AG09319 (cell line): ENCODE data around the gene CD6.

Experiments used
- DNase-seq: peaks from one replicate; pipeline ENCODE4 v3.0.0-alpha.2; 2010; ENCODE audit warnings: low read depth; ENCODE audit errors: extremely low read depth
- TF ChIP-seq, protein P1 (sequence below): IDR thresholded peaks from 2 replicates; pipeline ENCODE4 v1.5.1; 2011; ENCODE audit warnings: low read depth, mild to moderate bottlenecking, inconsistent platforms, low read length, moderate library complexity

CD6 gene

GRCh38 chr11:60977224-60977623 is 5.7 kb downstream of the CD6 start:
- DNase-seq, result no peak
- TF ChIP-seq, protein P1, sequence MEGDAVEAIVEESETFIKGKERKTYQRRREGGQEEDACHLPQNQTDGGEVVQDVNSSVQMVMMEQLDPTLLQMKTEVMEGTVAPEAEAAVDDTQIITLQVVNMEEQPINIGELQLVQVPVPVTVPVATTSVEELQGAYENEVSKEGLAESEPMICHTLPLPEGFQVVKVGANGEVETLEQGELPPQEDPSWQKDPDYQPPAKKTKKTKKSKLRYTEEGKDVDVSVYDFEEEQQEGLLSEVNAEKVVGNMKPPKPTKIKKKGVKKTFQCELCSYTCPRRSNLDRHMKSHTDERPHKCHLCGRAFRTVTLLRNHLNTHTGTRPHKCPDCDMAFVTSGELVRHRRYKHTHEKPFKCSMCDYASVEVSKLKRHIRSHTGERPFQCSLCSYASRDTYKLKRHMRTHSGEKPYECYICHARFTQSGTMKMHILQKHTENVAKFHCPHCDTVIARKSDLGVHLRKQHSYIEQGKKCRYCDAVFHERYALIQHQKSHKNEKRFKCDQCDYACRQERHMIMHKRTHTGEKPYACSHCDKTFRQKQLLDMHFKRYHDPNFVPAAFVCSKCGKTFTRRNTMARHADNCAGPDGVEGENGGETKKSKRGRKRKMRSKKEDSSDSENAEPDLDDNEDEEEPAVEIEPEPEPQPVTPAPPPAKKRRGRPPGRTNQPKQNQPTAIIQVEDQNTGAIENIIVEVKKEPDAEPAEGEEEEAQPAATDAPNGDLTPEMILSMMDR, result no peak

DNA sequence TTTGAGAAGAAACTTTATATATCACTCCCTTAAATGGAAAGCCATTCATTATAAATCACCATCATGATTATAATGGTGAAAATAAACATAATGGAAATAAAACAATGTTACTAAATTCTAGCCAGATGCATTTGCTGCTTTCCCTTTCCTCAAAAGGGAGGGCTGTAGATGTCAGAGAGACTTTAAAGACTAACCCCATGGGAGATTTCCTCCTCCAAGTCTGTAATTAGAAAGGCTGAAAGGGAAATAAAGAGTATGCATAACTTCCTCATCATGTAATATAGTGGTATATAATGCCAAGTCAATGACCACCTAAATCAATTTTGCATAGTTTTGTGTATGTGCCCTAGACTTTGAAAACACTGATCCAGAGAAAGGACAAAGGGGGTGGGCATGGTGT is 6.4 kb downstream of the CD6 start:
- TF ChIP-seq, protein P1, result no peak
- no peak for DNase-seq

- no peak for DNase-seq
Observed at GRCh38 chr11:60978546-60979380, 7.3 kb downstream of the CD6 start.

DNA sequence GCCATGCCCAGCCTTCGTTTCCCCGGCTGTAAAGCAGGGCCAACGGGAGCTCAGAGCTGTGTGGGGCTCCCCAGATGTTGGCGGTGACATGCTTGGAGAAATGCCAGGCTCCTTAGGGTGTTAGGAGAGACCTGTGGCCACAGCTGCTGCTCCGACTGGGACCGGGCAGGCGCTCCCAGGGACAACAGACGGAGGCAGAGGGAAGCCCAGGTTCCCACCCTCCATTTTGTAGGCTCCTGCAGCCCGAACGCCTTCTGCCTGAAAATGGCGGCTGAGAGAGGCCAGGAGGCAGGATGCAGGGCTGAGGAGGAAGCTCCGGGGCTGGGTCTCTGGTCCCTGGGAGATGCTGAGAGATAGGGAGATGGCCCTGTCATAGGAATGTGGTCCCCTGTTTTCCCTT is 10.0 kb downstream of the CD6 start:
- TF ChIP-seq, protein P1, result no peak
- no peak for DNase-seq

More at GRCh38 chr11:60978546-60979380, 7.3 kb downstream of the CD6 start:
- TF ChIP-seq, protein P1, result no peak

- TF ChIP-seq, protein P1, result no peak
- DNase-seq, result no peak
Observed at GRCh38 chr11:60982184-60982583, 10.7 kb downstream of the CD6 start.

GRCh38 chr11:60984149-60984548 is 12.7 kb downstream of the CD6 start:
- TF ChIP-seq, protein P1, result no peak
- no peak for DNase-seq

- TF ChIP-seq, protein P1, result no peak
- DNase-seq, result no peak
Observed at GRCh38 chr11:60984636-60985035, 13.2 kb downstream of the CD6 start.
